GM23248 (cell line): ENCODE data around the gene SMPD3. TPM values are rescaled to one million over a fixed set of nuclear protein-coding genes. Genes with fewer than 3 reads are reported as not detected.

Experiments
- DNase-seq: peaks from one replicate; pipeline ENCODE4 v3.0.0-alpha.2; 2015
- H2AFZ ChIP-seq: fragments of 200-600 bp; sonication (generic); 2 replicates; pipeline ENCODE4 v1.6.1; 2016; ENCODE audit warnings: antibody characterized with exemption
- H3F3A ChIP-seq: fragments of 200-600 bp; sonication (generic); 2 replicates; pipeline ENCODE4 v1.6.1; 2016; ENCODE audit warnings: mild to moderate bottlenecking, antibody characterized with exemption, mixed run types; ENCODE audit not compliant: insufficient read depth
- H3K27ac ChIP-seq: fragments of 200-600 bp; sonication (generic); 2 replicates; pipeline ENCODE4 v1.5.1; 2016; ENCODE audit warnings: mild to moderate bottlenecking
- H3K27me3 ChIP-seq: fragments of 200-600 bp; sonication (generic); replicated peaks from 2 replicates; pipeline ENCODE4 v1.6.1; 2016; ENCODE audit warnings: mild to moderate bottlenecking; ENCODE audit not compliant: insufficient read depth
- H3K36me3 ChIP-seq: fragments of 200-600 bp; sonication (generic); 2 replicates; pipeline ENCODE4 v1.6.1; 2016; ENCODE audit warnings: low read depth, mild to moderate bottlenecking
- H3K4me1 ChIP-seq: fragments of 200-600 bp; sonication (generic); 2 replicates; pipeline ENCODE4 v1.6.1; 2016; ENCODE audit warnings: mild to moderate bottlenecking; ENCODE audit not compliant: insufficient read depth
- H3K4me2 ChIP-seq: fragments of 200-600 bp; sonication (generic); one replicate; pipeline ENCODE4 v1.6.1; 2016; ENCODE audit warnings: mild to moderate bottlenecking; ENCODE audit not compliant: unreplicated experiment
- H3K4me3 ChIP-seq: fragments of 200-600 bp; sonication (generic); 2 replicates; pipeline ENCODE4 v1.5.1; 2016; ENCODE audit warnings: mild to moderate bottlenecking
- H3K79me2 ChIP-seq: fragments of 200-600 bp; sonication (generic); 2 replicates; pipeline ENCODE4 v1.6.1; 2016; ENCODE audit warnings: mild to moderate bottlenecking; ENCODE audit not compliant: insufficient read depth
- H3K9ac ChIP-seq: fragments of 200-600 bp; sonication (generic); 2 replicates; pipeline ENCODE4 v1.6.1; 2016; ENCODE audit warnings: mild to moderate bottlenecking
- H3K9me2 ChIP-seq: fragments of 200-600 bp; sonication (generic); 2 replicates; pipeline ENCODE4 v1.6.1; 2016; ENCODE audit warnings: mixed run types, mild to moderate bottlenecking, moderate library complexity; ENCODE audit not compliant: insufficient read depth
- H3K9me3 ChIP-seq: fragments of 200-600 bp; sonication (generic); one replicate; pipeline ENCODE4 v1.6.1; 2017; ENCODE audit warnings: low read depth
- H4K20me1 ChIP-seq: fragments of 200-600 bp; sonication (generic); 2 replicates; pipeline ENCODE4 v1.6.0; 2016; ENCODE audit not compliant: insufficient read depth
- EZH2 ChIP-seq: fragments of 200-600 bp; sonication (generic); IDR thresholded peaks from 2 replicates; pipeline ENCODE4 v1.6.1; 2018; ENCODE audit warnings: antibody characterized with exemption, mild to moderate bottlenecking; ENCODE audit not compliant: insufficient read depth, poor library complexity, severe bottlenecking
- EZH2phosphoT487 ChIP-seq: fragments of 200-600 bp; sonication (generic); IDR thresholded peaks from 2 replicates; pipeline ENCODE4 v1.6.1; 2018; ENCODE audit warnings: antibody characterized with exemption, moderate library complexity, mild to moderate bottlenecking, low read depth; ENCODE audit not compliant: insufficient read depth
- WGBS, 2 experiments: methylation state at CpG; one replicate each; pipeline ENCODE4 v1.1.6; 2015 to 2017; ENCODE audit warnings: low lambda C conversion rate in 2 of 2, low coverage in 1 of 2; ENCODE audit errors: missing lambda C conversion rate in 2 of 2; 5-methylcytosine and 5-hydroxymethylcytosine counted together
- in situ Hi-C: fragments of 300-500 bp; cut with MboI; formaldehyde crosslinking; loops from 2 replicates; pipeline ENCODE4 v1.15.0; 2020
- polyA plus RNA-seq: library from polyadenylated mRNA; unstranded; fragments of >200 nt; fragmentation: Nextera tagmentation; extraction: Ambion mirVana; gene quantifications from 2 replicates; pipeline ENCODE4 v1.2.1, GENCODE V29; 2016
- total RNA-seq: library from RNA; depleted of rRNA; stranded (reverse); fragments of >200 nt; shearing (Covaris generic); gene quantifications from 2 replicates; pipeline ENCODE4 v1.2.3, GENCODE V29; 2014

Gene SMPD3
- total and polyA plus RNA-seq, 2 experiments from 2014 or later: 0.24 to 0.32 TPM

- Histone ChIP-seq H3K79me2 (no peaks in the 10 kb centered on the region), H3K9me3 (no peaks in the 10 kb centered on the region), H3F3A (peaks cover 31% of the 10 kb centered on the region), H3K9ac (no peak overlapping the region), H4K20me1 (no peaks in the 10 kb centered on the region), H3K4me3 (no peak overlapping the region), H3K27ac (no peak overlapping the region), H3K4me1 (peaks cover 27% of the 10 kb centered on the region), H3K36me3 (peaks cover 26% of the 10 kb centered on the region; the same call in 1 of the 2 replicates), H3K9me2 (no peaks in the 10 kb centered on the region), H2AFZ (no peak overlapping the region), H3K4me2 (no peak overlapping the region), H3K27me3 (no peaks in the 10 kb centered on the region)
- in situ Hi-C loops: no loop called here
- 31 to 37% methylated on average over 3 of the region's 3 CpGs for WGBS, 2 experiments
- TF ChIP-seq EZH2phosphoT487 (no peak), EZH2 (no peak)
- DNase-seq: no peak
Observed at GRCh38 chr16:68328860-68329390, 119.4 kb downstream of the SMPD3 start.

DNA sequence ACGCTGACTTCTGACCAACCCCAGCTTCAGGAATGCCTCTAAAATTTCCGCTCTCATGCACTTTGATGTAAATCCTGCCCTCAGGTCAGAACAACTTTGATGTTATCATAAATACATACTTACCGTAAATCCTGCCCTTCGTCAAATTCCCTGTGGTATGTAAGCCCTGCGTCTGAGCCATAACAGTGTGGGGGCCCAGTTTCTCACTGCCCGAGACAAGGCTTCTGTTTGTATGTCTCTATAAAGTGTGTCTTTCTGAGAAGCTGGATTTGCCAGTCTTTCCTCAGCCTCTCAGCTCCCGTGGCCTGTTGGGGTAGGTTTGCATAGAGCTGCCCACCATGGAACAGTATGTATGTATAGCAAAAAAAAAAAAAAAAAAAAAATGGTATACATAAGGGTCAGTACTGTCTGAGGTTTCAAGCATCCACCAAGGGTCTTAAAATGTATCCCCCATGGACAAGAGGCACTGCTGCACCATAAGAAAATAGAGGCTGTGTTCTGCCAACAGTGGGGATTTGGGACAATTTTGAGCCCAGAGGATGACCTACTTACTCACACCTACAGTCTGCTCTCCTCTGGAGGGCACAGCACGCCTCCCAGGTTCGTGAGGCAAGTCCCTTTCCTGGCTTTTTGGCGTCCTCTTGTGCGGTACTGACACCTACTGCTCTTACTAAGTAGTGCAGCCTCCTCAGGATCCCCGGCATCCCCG is 120.0 kb downstream of the SMPD3 start:
- in situ Hi-C loops: no loop called here
- WGBS, 2 experiments: 45 to 48% methylated on average over 13 of the region's 13 CpGs
- H3K36me3 ChIP-seq: peaks cover 32% of the 10 kb centered on the region; the same call in 1 of the 2 replicates
- H3K4me1 ChIP-seq: peaks cover 21% of the 10 kb centered on the region
- H3K79me2 ChIP-seq: no peaks in the 10 kb centered on the region
- no peak overlapping the region for H3K9ac ChIP-seq
- no peaks in the 10 kb centered on the region for H4K20me1 ChIP-seq
- H3K4me3 ChIP-seq: no peak overlapping the region
- H3K4me2 ChIP-seq: no peak overlapping the region
- no peaks in the 10 kb centered on the region for H3K9me2 ChIP-seq
- no peak for TF ChIP-seq EZH2phosphoT487
- TF ChIP-seq EZH2: no peak
- H3K9me3 ChIP-seq: no peaks in the 10 kb centered on the region
- no peak overlapping the region for H2AFZ ChIP-seq
- no peaks in the 10 kb centered on the region for H3K27me3 ChIP-seq
- peak; percentile 93 for DNase-seq
- peaks cover 25% of the 10 kb centered on the region for H3F3A ChIP-seq
- H3K27ac ChIP-seq: no peak overlapping the region

- DNase-seq: no peak
- no peak overlapping the region for H2AFZ ChIP-seq
- H3K79me2 ChIP-seq: no peaks in the 10 kb centered on the region
- no peaks in the 10 kb centered on the region for H3F3A ChIP-seq
- no peaks in the 10 kb centered on the region for H3K9me2 ChIP-seq
- H3K9ac ChIP-seq: no peak overlapping the region
- H3K4me3 ChIP-seq: no peak overlapping the region
- in situ Hi-C loops: no loop called here
- 87 to 88% methylated on average over 8 of the region's 8 CpGs for WGBS, 2 experiments
- no peak overlapping the region for H3K4me2 ChIP-seq
- H3K36me3 ChIP-seq: peaks cover 28% of the 10 kb centered on the region
- H4K20me1 ChIP-seq: no peaks in the 10 kb centered on the region
- H3K27me3 ChIP-seq: no peaks in the 10 kb centered on the region
- no peaks in the 10 kb centered on the region for H3K9me3 ChIP-seq
- H3K4me1 ChIP-seq: no peaks in the 10 kb centered on the region
- TF ChIP-seq EZH2phosphoT487: no peak
- TF ChIP-seq EZH2: no peak
- no peak overlapping the region for H3K27ac ChIP-seq
Observed at GRCh38 chr16:68324780-68325357, 123.4 kb downstream of the SMPD3 start.

DNA sequence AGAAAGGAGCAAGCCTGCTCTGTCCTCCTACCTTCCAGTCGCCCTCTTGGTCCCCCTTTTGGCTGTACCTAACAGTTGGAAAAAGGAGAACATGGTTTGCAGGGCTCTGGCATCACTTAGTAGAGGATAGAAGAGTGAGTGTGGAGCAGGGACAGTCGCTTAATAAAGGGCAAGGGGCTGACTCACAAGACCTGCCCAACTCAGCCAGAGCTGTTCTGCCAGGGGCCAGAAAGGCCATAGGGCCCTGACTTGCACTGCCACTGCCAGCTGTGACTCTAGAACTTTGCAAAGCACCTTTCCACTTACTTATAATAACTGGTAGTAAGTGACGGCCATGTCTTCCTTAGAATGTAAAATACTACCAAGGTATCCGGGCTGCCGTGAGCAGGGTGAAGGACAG is 124.0 kb downstream of the SMPD3 start:
- Histone ChIP-seq H4K20me1 (no peaks in the 10 kb centered on the region), H3K36me3 (peaks cover 23% of the 10 kb centered on the region), H3K79me2 (no peaks in the 10 kb centered on the region), H3K4me2 (no peak overlapping the region), H3K27me3 (no peaks in the 10 kb centered on the region), H3K4me1 (no peaks in the 10 kb centered on the region), H2AFZ (no peak overlapping the region), H3K9me2 (no peaks in the 10 kb centered on the region), H3K9me3 (no peaks in the 10 kb centered on the region), H3F3A (no peaks in the 10 kb centered on the region), H3K27ac (no peak overlapping the region), H3K4me3 (no peak overlapping the region), H3K9ac (no peak overlapping the region)
- DNase-seq: no peak
- in situ Hi-C loops: no loop called here
- 94 to 99% methylated on average over 5 of the region's 5 CpGs for WGBS, 2 experiments
- TF ChIP-seq EZH2: no peak
